C4-2B (cell line): Measurements from ENCODE around the gene ACSM3.

Source experiments
- H3K27ac ChIP-seq: fragments of 450-650 bp; 2 replicates; pipeline ENCODE4 v1.5.1; 2017
- ZFX ChIP-seq: fragments of 450-650 bp; IDR thresholded peaks from 2 replicates; pipeline ENCODE4 v1.6.1; 2017
- TF ChIP-seq, protein P1 (sequence below): fragments of 450-650 bp; conservative IDR thresholded peaks from 2 replicates; pipeline ENCODE4 v1.5.1; 2017; ENCODE audit warnings: mild to moderate bottlenecking

The ACSM3 gene

DNA sequence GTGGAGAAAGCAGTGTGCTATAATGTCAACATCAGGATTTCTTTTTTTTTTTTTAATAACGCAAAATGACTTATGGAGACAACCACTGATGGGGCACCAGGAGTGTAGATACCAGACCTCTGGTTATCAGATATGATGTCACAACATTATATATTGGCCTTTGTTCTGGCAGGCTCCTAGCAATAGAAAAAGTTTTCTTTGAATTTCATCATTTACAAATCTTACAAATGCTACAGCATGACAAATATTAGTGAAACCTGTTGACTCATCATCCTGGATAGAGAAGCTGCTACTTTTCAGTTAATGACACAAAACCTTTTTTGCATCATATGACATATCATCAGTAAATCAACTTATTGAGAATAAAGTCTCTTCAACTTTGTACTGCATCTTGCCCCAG is 28.3 kb upstream of the ACSM3 start:
- H3K27ac ChIP-seq: no peak overlapping the region
- no peak for TF ChIP-seq ZFX
- TF ChIP-seq, protein P1, sequence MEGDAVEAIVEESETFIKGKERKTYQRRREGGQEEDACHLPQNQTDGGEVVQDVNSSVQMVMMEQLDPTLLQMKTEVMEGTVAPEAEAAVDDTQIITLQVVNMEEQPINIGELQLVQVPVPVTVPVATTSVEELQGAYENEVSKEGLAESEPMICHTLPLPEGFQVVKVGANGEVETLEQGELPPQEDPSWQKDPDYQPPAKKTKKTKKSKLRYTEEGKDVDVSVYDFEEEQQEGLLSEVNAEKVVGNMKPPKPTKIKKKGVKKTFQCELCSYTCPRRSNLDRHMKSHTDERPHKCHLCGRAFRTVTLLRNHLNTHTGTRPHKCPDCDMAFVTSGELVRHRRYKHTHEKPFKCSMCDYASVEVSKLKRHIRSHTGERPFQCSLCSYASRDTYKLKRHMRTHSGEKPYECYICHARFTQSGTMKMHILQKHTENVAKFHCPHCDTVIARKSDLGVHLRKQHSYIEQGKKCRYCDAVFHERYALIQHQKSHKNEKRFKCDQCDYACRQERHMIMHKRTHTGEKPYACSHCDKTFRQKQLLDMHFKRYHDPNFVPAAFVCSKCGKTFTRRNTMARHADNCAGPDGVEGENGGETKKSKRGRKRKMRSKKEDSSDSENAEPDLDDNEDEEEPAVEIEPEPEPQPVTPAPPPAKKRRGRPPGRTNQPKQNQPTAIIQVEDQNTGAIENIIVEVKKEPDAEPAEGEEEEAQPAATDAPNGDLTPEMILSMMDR: no peak

DNA sequence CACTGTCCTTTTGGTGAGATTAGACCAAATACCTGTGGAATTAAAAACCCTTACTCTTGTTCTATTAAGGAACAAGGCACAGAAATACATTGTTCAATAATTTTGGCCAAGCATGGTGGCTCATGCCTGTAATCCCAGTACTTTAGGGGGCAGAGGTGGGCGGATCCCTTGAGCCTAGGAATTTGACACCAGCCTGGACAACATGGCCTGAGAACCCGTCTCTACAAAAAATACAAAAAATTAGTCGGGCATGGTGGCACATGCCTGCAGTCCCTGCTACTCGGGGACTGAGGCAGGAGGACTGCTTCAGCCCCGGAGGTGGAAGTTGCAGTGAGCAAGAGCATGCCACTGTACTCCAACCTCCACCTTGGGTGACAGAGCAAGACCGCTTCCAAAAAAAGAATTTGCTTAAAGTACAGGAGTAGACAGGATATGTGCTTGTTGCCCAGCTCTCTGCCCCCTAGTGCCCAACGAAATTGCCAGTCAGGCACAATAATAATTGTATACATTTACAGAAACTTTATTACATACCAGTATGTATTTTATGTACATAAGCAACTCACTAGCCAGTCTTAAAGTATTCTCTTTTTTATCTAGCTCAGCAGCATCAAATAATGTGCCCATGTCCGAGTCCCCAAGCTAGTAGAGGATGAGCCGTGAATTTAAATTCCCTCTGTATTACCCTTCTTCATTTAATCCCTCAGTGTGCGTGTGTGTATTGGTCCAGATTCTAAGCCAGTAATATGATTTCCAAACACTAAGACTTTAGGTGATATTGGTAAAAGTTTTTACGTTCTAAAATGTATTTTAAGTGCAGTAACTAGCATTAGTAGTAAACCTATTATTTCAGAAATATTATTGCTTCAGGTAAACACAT is 23.6 kb upstream of the ACSM3 start:
- TF ChIP-seq, protein P1: peak; percentile 84
- TF ChIP-seq ZFX: no peak
- peak overlapping the region; percentile 94 for H3K27ac ChIP-seq

DNA sequence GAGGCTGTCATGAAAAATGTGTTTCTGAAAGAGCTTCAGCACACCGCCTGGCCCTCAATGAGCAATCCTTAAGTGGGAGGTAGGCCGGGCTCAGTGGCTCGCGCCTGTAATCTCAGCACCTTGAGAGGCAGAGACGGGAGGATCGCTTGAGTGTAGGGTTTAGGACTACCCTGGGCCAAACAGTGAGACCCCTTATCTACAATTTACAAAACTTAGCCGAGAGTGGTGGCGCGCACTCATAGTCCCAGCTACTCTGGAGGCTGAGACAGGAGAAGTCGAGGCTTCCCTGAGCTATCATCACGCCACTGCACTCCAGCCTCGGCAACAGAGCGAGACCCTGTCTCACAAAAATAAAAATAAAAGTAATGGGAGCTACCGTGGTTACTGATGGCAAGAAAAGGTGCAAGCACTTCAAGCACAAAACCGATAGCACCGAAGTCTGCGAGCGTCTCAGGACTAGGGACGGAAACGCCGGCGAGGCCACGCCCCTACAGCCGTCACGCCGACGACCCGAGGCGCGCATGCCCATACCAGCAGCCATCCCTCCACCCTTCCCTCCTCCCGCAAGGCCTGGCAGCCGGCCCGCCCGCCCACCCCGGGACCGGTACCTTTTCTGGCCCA is 22.8 kb upstream of the ACSM3 start:
- peak overlapping the region; percentile 94 for H3K27ac ChIP-seq
- no peak for TF ChIP-seq ZFX
- TF ChIP-seq, protein P1: no peak

DNA sequence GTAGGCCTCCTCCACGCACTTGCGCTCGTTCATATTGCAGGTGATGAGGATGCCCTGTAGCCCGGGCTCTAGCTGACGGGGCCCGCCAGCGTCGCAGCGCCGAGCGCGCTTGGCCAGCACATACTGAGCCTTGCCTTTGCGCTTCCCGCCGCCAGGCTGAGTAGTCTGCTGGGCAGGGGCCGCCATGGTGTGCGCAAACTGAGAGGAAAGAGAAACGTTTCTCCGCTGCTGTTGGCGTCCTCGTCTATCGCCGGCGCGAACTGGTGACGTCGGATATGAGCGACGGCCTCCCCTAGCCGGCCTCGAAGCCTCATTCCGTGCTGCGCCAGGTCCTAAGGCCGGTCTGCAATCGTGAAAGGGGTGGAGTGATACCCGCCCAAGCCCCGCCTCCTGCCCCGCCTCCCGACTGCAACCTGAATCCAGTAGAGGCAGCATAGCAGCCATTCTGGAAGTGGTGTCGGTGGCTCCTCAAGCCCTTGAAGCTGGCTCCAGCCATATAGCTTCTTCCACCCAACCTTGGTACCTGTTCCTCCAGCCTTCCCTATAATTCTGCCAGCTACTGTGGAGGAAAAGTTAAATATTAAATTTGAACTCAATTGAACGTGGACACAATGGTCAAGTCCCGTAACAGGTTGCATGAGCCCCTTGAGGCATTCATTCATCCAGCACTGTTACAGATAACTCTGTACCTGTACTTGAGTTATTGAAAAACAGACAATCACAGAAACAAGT is 22.1 kb upstream of the ACSM3 start, which contains the start of gene THUMPD1:
Gene THUMPD1, minus strand, starts transcription at position 265 of the 732 bp plus-strand sequence. Its CDS starts 79 bp downstream, at position 186.
- peak within 1 kb of the TSS; percentile 94 for H3K27ac ChIP-seq
- TF ChIP-seq, protein P1: peak; percentile 5; the same call in 1 of the 2 replicates
- TF ChIP-seq ZFX: peak; percentile 43; the same call in 1 of the 2 replicates

DNA sequence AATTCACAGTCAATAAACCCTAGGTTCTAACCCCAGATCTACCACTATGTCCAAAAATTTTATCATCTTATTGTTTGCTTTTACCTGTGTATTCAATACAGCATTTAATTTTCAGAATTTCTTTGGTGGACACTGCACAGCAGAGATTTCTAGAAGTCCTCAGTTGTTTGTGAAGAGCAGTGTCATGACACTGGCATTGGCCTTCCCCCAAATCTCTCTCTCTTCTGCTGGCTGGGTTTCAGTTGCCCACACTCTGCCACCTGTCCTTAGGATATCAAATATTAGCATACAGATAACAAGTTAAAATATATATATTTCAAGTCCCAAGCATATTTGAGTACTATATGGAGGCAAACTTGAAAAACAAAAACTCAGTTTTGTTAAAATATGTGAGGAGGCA is 20.2 kb upstream of the ACSM3 start:
- no peak; the same call in 1 of the 2 replicates for TF ChIP-seq ZFX
- TF ChIP-seq, protein P1: no peak
- peak overlapping the region; percentile 94 for H3K27ac ChIP-seq

DNA sequence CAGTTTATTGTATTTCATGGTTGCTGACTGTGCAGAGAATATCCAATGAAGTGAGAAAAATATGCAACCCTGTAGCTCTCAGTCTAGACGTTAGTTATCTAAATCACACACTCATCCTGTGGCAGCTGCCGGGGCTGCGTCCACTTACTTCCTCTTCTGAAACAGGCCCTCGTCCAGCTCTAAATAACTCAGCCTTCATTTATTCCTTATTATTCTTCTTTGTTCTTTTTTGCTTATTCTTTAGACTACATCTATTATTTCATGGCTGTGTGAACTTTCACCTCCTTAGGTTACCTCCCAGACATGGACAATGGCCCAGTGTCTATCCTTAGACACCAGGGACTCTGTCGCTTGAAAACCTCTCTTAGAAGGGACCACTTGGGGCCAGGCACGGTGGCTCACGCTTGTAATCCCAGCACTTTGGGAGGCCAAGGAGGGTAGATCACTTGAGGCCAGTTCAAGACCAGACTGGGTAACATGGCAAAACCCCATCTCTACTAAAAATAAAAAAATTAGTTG is 18.8 kb upstream of the ACSM3 start:
- H3K27ac ChIP-seq: peak overlapping the region; percentile 94
- no peak for TF ChIP-seq ZFX
- TF ChIP-seq, protein P1: no peak
